GM06990 (cell line): ENCODE data around the gene SLC9A9.

Experiments used
- DNase-seq: peaks from one replicate; pipeline ENCODE4 v3.0.0-alpha.2; 2011; ENCODE audit not compliant: insufficient read length; ENCODE audit errors: extremely low read depth
- H3K27me3 ChIP-seq: replicated peaks from 2 replicates; pipeline ENCODE4 v1.6.0; 2011; ENCODE audit warnings: low read length; ENCODE audit not compliant: control insufficient read depth, insufficient read depth
- H3K36me3 ChIP-seq: 2 replicates; pipeline ENCODE4 v1.5.1; 2011; ENCODE audit warnings: low read length; ENCODE audit not compliant: control insufficient read depth, insufficient read depth
- H3K4me3 ChIP-seq: replicated peaks from 2 replicates; pipeline ENCODE4 v1.5.1; 2011; ENCODE audit warnings: low read depth, mild to moderate bottlenecking, control low read depth, low read length
- TF ChIP-seq, protein P1 (sequence below): IDR thresholded peaks from 2 replicates; pipeline ENCODE4 v1.5.1; 2011; ENCODE audit warnings: low read length, control low read depth, mild to moderate bottlenecking, inconsistent platforms; ENCODE audit not compliant: insufficient read depth, poor library complexity, severe bottlenecking

SLC9A9 gene

DNA sequence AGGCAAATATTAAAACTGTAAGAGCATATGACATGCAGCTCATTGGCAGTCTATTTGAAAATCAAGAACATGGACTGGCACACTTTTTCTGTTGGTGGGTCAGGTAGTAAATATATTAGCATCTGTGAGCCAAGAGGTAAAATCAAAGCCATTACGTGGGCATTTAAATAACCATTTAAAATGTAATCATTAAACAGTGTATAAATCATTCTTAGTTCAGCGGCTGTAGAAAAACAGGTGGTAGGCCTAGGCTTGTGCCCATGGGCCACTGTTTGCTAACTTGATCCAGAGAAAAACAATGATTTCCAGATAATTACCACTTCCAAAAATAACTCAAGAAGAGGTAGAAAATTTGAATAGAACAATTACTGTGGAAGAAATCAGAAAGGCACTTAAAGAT is 623.6 kb downstream of the SLC9A9 start:
- H3K36me3 ChIP-seq: no peaks in the 10 kb centered on the region
- DNase-seq: no peak
- TF ChIP-seq, protein P1, sequence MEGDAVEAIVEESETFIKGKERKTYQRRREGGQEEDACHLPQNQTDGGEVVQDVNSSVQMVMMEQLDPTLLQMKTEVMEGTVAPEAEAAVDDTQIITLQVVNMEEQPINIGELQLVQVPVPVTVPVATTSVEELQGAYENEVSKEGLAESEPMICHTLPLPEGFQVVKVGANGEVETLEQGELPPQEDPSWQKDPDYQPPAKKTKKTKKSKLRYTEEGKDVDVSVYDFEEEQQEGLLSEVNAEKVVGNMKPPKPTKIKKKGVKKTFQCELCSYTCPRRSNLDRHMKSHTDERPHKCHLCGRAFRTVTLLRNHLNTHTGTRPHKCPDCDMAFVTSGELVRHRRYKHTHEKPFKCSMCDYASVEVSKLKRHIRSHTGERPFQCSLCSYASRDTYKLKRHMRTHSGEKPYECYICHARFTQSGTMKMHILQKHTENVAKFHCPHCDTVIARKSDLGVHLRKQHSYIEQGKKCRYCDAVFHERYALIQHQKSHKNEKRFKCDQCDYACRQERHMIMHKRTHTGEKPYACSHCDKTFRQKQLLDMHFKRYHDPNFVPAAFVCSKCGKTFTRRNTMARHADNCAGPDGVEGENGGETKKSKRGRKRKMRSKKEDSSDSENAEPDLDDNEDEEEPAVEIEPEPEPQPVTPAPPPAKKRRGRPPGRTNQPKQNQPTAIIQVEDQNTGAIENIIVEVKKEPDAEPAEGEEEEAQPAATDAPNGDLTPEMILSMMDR: no peak
- no peaks in the 10 kb centered on the region for H3K27me3 ChIP-seq
- no peak overlapping the region for H3K4me3 ChIP-seq

- TF ChIP-seq, protein P1: no peak
- Histone ChIP-seq H3K27me3 (no peaks in the 10 kb centered on the region), H3K36me3 (no peaks in the 10 kb centered on the region)
Measured at GRCh38 chr3:143222981-143223380, 625.3 kb downstream of the SLC9A9 start.

GRCh38 chr3:143222505-143222904 is 625.8 kb downstream of the SLC9A9 start:
- Histone ChIP-seq H3K36me3 (no peaks in the 10 kb centered on the region), H3K4me3 (no peak overlapping the region), H3K27me3 (no peaks in the 10 kb centered on the region)
- DNase-seq: no peak
- TF ChIP-seq, protein P1: no peak

More at GRCh38 chr3:143222981-143223380, 625.3 kb downstream of the SLC9A9 start:
- no peak for DNase-seq
- H3K4me3 ChIP-seq: no peak overlapping the region

DNA sequence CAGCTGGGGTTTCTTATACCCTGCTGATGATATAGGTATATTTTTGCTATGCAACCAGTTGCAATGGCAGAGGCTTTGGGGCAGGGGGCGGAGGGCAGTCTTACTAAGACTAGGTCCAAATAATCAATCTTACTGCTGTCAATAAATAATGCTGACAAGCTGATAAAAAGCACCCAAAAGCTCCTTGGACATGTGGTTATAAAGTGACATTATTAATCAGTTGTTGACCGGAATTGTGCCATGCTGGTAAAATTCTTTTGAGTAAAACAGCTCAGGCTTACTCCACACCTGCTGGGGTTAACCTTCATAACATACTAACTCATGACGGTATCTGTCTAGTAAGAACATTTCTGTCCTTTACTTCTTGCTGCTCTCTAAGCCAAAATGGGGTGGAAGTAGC is 626.8 kb downstream of the SLC9A9 start:
- Histone ChIP-seq H3K36me3 (no peaks in the 10 kb centered on the region), H3K27me3 (no peaks in the 10 kb centered on the region), H3K4me3 (no peak overlapping the region)
- TF ChIP-seq, protein P1: no peak
- no peak for DNase-seq

GRCh38 chr3:143220741-143221140 is 627.5 kb downstream of the SLC9A9 start:
- H3K27me3 ChIP-seq: no peaks in the 10 kb centered on the region
- TF ChIP-seq, protein P1: no peak
- DNase-seq: no peak

DNA sequence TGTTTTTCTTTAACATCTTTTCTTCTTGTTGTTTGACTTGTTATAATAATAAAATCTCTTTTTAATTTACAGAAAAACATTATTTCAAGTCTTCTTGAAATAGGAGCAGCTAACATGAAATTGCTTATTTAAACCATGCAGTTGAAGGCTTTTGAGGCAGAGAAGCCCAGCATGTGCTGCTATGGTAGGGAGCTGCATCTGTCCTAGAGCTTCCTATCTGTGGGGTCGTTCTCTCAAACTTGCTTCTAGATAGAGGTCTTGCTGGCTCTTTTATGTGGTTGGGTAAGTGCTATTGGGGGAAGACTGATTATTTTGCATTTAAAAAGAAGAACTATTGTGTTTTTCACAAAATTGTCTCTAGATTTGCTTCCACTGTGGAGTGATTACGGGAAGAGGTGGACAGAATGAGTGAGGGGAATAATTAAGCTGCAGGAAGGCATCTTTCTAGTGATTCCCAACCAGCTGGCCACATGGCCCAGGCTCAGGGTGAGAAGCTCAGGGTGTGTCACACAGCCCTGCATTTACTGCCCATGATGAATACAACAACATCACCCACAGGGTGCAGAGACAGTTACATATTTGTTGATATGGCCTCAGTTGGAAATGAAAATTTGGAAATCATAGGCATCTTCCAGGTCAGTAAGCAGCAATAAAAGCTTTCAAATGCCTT is 630.0 kb downstream of the SLC9A9 start:
- DNase-seq: no peak
- no peaks in the 10 kb centered on the region for H3K27me3 ChIP-seq
- H3K4me3 ChIP-seq: no peak overlapping the region
- TF ChIP-seq, protein P1: no peak
- no peaks in the 10 kb centered on the region for H3K36me3 ChIP-seq

More at GRCh38 chr3:143220741-143221140, 627.5 kb downstream of the SLC9A9 start:
- Histone ChIP-seq H3K36me3 (no peaks in the 10 kb centered on the region), H3K4me3 (no peak overlapping the region)
